ENCODE data around the gene SUSD1. TPM values are rescaled to one million over a fixed set of nuclear protein-coding genes. Genes with fewer than 3 reads are reported as not detected.

The SUSD1 gene
- total and polyA plus RNA-seq, 9 of the 15 experiments (the other 6 are each of a cell fraction or from before 2014, with no cell fraction given), result 10.9 to 44.4 (median 36.1) TPM

- no TSS peak for BruUV-seq (replicated peaks)
- Histone ChIP-seq H3K4me2 (ENCODE audit: insufficient read depth, low read length) (no peak overlapping the region), H3K9ac (ENCODE audit: insufficient read depth in 1 of 2, low read depth in 2 of 2, low read length in 2 of 2) (no peak overlapping the region), H4K20me1 (replicated peaks; ENCODE audit: control insufficient read depth, insufficient read depth, low read length) (no peaks in the 10 kb centered on the region), H2AFZ (ENCODE audit: low read depth, low read length) (no peak overlapping the region), H3K4me1 (replicated peaks in 1 of 2; ENCODE audit: control insufficient read depth in 2 of 2, insufficient read depth in 2 of 2, low read length in 2 of 2) (peaks cover 7 to 11% of the 10 kb centered on the region in 2 experiments; a peak in 3 of 5 replicates), H3K79me2 (ENCODE audit: control insufficient read depth, insufficient read depth, low read length) (no peaks in the 10 kb centered on the region), H3K27ac (ENCODE audit: extremely low read depth, low read depth, low read length) (no peak overlapping the region), H3K9me1 (ENCODE audit: control insufficient read depth, insufficient read depth, low read length) (no peaks in the 10 kb centered on the region), H3K9me3 (replicated peaks; ENCODE audit: control insufficient read depth, insufficient read depth, low read depth, low read length) (no peaks in the 10 kb centered on the region), H3K36me3 (ENCODE audit: control insufficient read depth, insufficient read depth, low read length) (peaks cover 79% of the 10 kb centered on the region), H3K4me3 (no peak overlapping the region), H3K27me3 (ENCODE audit: control insufficient read depth in 2 of 2, insufficient read depth in 2 of 2, low read length in 2 of 2) (no peaks in the 10 kb centered on the region)
- intact Hi-C loops (cut with micrococcal nuclease) (no loop called here), in situ Hi-C loops (cut with MboI) (no loop called here)
- DNase-seq (ENCODE audit: extremely low read depth in 1 of 4, low spot score in 3 of 4) (no peak), FAIRE-seq (no peak), ATAC-seq (no peak)
- WGBS (ENCODE audit: insufficient coverage, low coverage, missing lambda C conversion rate), result 96% methylated on average over 2 of the region's 2 CpGs
- POLR2A ChIA-PET, result no interaction called here
- CTCF ChIA-PET (ENCODE audit: low intra/inter-chr PET ratio), result interaction anchor here (0.6 kb wide), 1 partner anchor 613 kb away, joined by 3 read pairs; no protein-coding TSS in a partner anchor
- TF ChIP-seq, protein P1, sequence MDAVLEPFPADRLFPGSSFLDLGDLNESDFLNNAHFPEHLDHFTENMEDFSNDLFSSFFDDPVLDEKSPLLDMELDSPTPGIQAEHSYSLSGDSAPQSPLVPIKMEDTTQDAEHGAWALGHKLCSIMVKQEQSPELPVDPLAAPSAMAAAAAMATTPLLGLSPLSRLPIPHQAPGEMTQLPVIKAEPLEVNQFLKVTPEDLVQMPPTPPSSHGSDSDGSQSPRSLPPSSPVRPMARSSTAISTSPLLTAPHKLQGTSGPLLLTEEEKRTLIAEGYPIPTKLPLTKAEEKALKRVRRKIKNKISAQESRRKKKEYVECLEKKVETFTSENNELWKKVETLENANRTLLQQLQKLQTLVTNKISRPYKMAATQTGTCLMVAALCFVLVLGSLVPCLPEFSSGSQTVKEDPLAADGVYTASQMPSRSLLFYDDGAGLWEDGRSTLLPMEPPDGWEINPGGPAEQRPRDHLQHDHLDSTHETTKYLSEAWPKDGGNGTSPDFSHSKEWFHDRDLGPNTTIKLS (IDR thresholded peaks at IDR 0.05; ENCODE audit: borderline replicate concordance, low read depth), result no peak
- no peak for TF ChIP-seq SMC3 (conservative IDR thresholded peaks at IDR 0.05; ENCODE audit: insufficient read depth, low read depth, low read length)
- no peak for TF ChIP-seq FOXJ3 (CRISPR knock-in tag; IDR thresholded peaks at IDR 0.05)
- no peak for TF ChIP-seq ZNF785 (CRISPR knock-in tag; IDR thresholded peaks at IDR 0.05)
- no peak for TF ChIP-seq MYC (IDR thresholded peaks at IDR 0.05; ENCODE audit: low read depth, low read length)
- no peak for TF ChIP-seq MYC (CRISPR knock-in tag; IDR thresholded peaks at IDR 0.05; ENCODE audit: borderline replicate concordance, low read depth)
- TF ChIP-seq CHD4 (IDR thresholded peaks at IDR 0.05; ENCODE audit: insufficient read depth, insufficient replicate concordance, low read depth, low read length, poor library complexity, severe bottlenecking), result no peak
- TF ChIP-seq POLR2H (tag; IDR thresholded peaks at IDR 0.05; ENCODE audit: low read depth), result no peak
- TF ChIP-seq CTBP1 (IDR thresholded peaks at IDR 0.05; ENCODE audit: borderline replicate concordance), result no peak
- TF ChIP-seq, protein P2, sequence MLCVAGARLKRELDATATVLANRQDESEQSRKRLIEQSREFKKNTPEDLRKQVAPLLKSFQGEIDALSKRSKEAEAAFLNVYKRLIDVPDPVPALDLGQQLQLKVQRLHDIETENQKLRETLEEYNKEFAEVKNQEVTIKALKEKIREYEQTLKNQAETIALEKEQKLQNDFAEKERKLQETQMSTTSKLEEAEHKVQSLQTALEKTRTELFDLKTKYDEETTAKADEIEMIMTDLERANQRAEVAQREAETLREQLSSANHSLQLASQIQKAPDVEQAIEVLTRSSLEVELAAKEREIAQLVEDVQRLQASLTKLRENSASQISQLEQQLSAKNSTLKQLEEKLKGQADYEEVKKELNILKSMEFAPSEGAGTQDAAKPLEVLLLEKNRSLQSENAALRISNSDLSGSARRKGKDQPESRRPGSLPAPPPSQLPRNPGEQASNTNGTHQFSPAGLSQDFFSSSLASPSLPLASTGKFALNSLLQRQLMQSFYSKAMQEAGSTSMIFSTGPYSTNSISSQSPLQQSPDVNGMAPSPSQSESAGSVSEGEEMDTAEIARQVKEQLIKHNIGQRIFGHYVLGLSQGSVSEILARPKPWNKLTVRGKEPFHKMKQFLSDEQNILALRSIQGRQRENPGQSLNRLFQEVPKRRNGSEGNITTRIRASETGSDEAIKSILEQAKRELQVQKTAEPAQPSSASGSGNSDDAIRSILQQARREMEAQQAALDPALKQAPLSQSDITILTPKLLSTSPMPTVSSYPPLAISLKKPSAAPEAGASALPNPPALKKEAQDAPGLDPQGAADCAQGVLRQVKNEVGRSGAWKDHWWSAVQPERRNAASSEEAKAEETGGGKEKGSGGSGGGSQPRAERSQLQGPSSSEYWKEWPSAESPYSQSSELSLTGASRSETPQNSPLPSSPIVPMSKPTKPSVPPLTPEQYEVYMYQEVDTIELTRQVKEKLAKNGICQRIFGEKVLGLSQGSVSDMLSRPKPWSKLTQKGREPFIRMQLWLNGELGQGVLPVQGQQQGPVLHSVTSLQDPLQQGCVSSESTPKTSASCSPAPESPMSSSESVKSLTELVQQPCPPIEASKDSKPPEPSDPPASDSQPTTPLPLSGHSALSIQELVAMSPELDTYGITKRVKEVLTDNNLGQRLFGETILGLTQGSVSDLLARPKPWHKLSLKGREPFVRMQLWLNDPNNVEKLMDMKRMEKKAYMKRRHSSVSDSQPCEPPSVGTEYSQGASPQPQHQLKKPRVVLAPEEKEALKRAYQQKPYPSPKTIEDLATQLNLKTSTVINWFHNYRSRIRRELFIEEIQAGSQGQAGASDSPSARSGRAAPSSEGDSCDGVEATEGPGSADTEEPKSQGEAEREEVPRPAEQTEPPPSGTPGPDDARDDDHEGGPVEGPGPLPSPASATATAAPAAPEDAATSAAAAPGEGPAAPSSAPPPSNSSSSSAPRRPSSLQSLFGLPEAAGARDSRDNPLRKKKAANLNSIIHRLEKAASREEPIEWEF (CRISPR knock-in tag; IDR thresholded peaks at IDR 0.05), result no peak
- no peak for TF ChIP-seq ZNF3 (CRISPR knock-in tag; IDR thresholded peaks at IDR 0.05)
- no peak for TF ChIP-seq TFAP4 (CRISPR knock-in tag; IDR thresholded peaks at IDR 0.05; ENCODE audit: borderline replicate concordance)
- no peak for TF ChIP-seq TARDBP (IDR thresholded peaks at IDR 0.05)
Measured at GRCh38 chr9:112038017-112038408, 137.1 kb downstream of the SUSD1 start.

Measured in K562 (cell line).